ENCODE results near the gene WRNIP1. TPM values are rescaled to one million over a fixed set of nuclear protein-coding genes. Genes with fewer than 3 reads are reported as not detected.

WRNIP1 gene
- polyA plus RNA-seq, 1 experiment: 28.0 TPM

DNA sequence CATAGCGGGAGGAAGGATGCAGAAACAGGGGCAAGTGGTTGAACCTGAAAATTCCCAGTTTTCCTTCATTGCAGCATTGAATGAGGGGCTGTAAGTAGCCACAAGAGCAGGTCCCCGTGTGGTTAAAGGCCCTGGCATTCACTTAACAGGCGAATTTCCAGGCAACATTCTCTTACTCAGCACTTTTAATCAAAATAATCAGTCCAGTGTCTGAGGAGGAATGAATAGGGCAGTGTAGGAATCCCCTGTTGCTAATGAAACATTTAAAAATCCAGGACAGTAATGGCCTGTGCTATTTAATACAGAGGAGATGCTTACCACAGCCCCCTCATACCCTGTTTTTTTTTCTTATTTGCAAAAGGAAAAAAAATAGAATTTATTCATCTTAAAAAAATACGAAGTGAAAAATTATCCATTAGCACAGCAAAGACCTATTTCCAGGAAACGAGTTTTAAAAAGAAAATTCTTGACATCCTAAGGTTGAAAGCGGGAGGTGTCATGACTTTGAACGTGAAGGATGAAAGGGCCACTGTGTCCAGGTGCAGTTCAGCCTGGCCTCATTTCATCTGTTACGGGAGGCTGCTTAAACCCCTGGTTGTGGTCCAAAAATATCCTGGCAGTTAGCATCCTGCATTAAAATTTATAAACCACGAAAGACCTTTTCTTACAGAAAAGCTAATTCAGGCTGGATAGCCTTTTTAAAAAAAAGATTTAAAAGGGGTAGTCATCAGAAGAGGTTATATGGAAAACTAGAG lies 34.7 kb upstream of the WRNIP1 start:
- POLR2A ChIA-PET: no interaction called here
- CTCF ChIA-PET: no interaction called here
- Histone ChIP-seq H3K9me3 (ENCODE audit: control insufficient read depth, insufficient read depth, low read length) (no peaks in the 10 kb centered on the region), H3K27ac (ENCODE audit: low read depth, low read length) (no peak overlapping the region), H3K4me3 (ENCODE audit: low read depth, low read length) (no peak overlapping the region), H3K27me3 (ENCODE audit: control insufficient read depth, insufficient read depth, low read length) (no peaks in the 10 kb centered on the region)
- TF ChIP-seq, protein P1, sequence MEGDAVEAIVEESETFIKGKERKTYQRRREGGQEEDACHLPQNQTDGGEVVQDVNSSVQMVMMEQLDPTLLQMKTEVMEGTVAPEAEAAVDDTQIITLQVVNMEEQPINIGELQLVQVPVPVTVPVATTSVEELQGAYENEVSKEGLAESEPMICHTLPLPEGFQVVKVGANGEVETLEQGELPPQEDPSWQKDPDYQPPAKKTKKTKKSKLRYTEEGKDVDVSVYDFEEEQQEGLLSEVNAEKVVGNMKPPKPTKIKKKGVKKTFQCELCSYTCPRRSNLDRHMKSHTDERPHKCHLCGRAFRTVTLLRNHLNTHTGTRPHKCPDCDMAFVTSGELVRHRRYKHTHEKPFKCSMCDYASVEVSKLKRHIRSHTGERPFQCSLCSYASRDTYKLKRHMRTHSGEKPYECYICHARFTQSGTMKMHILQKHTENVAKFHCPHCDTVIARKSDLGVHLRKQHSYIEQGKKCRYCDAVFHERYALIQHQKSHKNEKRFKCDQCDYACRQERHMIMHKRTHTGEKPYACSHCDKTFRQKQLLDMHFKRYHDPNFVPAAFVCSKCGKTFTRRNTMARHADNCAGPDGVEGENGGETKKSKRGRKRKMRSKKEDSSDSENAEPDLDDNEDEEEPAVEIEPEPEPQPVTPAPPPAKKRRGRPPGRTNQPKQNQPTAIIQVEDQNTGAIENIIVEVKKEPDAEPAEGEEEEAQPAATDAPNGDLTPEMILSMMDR (IDR thresholded peaks at IDR 0.05; ENCODE audit: low read depth, low read length): no peak
- DNase-seq (ENCODE audit: low read depth, low spot score): no peak

- no peak overlapping the region for H3K4me3 ChIP-seq (ENCODE audit: low read depth, low read length)
- no peaks in the 10 kb centered on the region for H3K9me3 ChIP-seq (ENCODE audit: control insufficient read depth, insufficient read depth, low read length)
- no peak for DNase-seq (ENCODE audit: low read depth, low spot score)
- no peak overlapping the region for H3K27ac ChIP-seq (ENCODE audit: low read depth, low read length)
- no peaks in the 10 kb centered on the region for H3K27me3 ChIP-seq (ENCODE audit: control insufficient read depth, insufficient read depth, low read length)
- POLR2A ChIA-PET: no interaction called here
- CTCF ChIA-PET: interaction anchor here (1.2 to 2.4 kb wide), 2 partner anchors 19 to 60 kb away, joined by 3 to 16 read pairs; partner anchors contain the start of gene MYLK4
- TF ChIP-seq, protein P1 (IDR thresholded peaks at IDR 0.05; ENCODE audit: low read depth, low read length): no peak
Measured at GRCh38 chr6:2731281-2731909, 33.8 kb upstream of the WRNIP1 start.

DNA sequence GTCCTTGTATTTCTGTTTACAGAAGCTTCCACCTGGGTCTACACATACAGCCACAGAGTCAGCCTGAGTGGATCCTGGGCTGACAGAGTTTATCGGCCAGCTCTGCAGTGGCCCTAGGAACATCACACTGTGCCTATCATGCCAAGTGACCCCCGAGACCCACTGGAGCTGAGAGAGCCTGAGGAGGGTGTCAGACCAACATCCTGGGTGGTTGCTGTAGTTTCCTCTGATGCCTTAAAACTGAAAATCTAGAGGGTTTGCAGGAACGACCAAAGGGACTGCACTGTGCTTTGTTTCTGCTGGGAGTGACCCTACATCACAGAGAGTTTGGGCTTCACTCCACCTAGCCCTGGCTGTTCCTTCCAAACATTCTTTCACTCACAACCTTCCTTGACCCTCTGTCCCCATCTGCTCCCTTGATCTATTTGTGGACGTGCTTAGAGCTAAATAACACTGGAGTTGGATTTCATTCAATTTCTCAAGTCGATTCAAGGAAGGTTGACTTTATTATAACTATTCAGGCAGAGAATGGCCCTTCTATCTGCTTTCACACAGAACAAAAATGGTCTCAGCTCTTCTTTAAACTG lies 32.6 kb upstream of the WRNIP1 start:
- CTCF ChIA-PET: interaction anchor here (0.5 to 2.4 kb wide), 3 partner anchors 17 to 115 kb away, joined by 3 to 16 read pairs (median 3); partner anchors contain the start of gene MYLK4
- no peak for DNase-seq (ENCODE audit: low read depth, low spot score)
- Histone ChIP-seq H3K4me3 (ENCODE audit: low read depth, low read length) (no peak overlapping the region), H3K27me3 (ENCODE audit: control insufficient read depth, insufficient read depth, low read length) (no peaks in the 10 kb centered on the region), H3K27ac (ENCODE audit: low read depth, low read length) (no peak overlapping the region), H3K9me3 (ENCODE audit: control insufficient read depth, insufficient read depth, low read length) (no peaks in the 10 kb centered on the region)
- TF ChIP-seq, protein P1 (IDR thresholded peaks at IDR 0.05; ENCODE audit: low read depth, low read length): no peak
- POLR2A ChIA-PET: no interaction called here

DNA sequence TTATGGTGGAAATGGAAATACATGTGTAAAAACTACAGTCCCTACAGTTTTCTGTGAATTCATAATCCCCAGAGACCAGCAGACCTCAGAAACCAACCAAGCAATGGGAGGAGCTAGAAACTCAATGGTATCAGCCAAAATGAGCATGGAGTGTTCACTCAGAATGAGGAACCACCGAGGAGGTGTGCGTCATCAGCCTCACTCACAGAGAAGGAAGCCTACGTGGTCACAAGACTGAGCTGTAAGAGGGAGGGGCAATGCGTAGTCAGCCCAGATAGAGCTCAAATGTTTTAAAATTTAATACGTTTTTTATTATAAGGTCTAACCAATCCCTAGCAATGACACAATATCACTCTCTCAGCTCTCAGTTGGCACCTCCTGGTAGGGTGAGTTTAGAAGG lies 31.9 kb upstream of the WRNIP1 start:
- ChIA-PET CTCF (interaction anchor here (0.5 to 2.4 kb wide), 3 partner anchors 17 to 114 kb away, joined by 3 to 16 read pairs (median 3); partner anchors contain the start of gene MYLK4), POLR2A (no interaction called here)
- Histone ChIP-seq H3K4me3 (ENCODE audit: low read depth, low read length) (no peak overlapping the region), H3K27ac (ENCODE audit: low read depth, low read length) (no peak overlapping the region), H3K27me3 (ENCODE audit: control insufficient read depth, insufficient read depth, low read length) (no peaks in the 10 kb centered on the region), H3K9me3 (ENCODE audit: control insufficient read depth, insufficient read depth, low read length) (no peaks in the 10 kb centered on the region)
- TF ChIP-seq, protein P1 (IDR thresholded peaks at IDR 0.05; ENCODE audit: low read depth, low read length): no peak
- DNase-seq (ENCODE audit: low read depth, low spot score): no peak

Measured in AG04450 (cell line).